WTC11 (cell line): ENCODE results near the gene MOSPD2. TPM values are rescaled to one million over a fixed set of nuclear protein-coding genes. Genes with fewer than 3 reads are reported as not detected.

Experiments used
- total RNA-seq: library from RNA; stranded (reverse); gene quantifications from 3 replicates; pipeline ENCODE4 v1.2.3, GENCODE V29; 2021

The MOSPD2 gene
- total RNA-seq, 1 experiment from 2014 or later, result 13.2 TPM

Other genes with a start within 250 kb of the MOSPD2 start
- gene FANCB, start 352 bp upstream of the MOSPD2 start, total RNA-seq, result 12.3 to 13.2 TPM (median 13.2 TPM) in 3 replicates